Stomach smooth muscle (tissue), 2 donors: Measurements from ENCODE around the gene NDFIP1.
"Not testable (repeated sequence)": the region's sequence is repeated elsewhere in the genome, so short reads cannot be mapped to it uniquely, and the experiment has no call there.

Experiments
- H3K27ac ChIP-seq: one replicate; pipeline ENCODE4 v1.7.0; 2013; ENCODE audit warnings: mild to moderate bottlenecking, low read length, inconsistent platforms
- H3K27me3 ChIP-seq, 2 donors: one replicate each; pipeline ENCODE4 v1.7.0; 2013; ENCODE audit warnings: low read length in 2 of 2; ENCODE audit not compliant: insufficient read depth in 2 of 2, control insufficient read depth in 1 of 2
- H3K36me3 ChIP-seq, 2 donors: one replicate each; pipeline ENCODE4 v1.7.0; 2013; ENCODE audit warnings: low read length in 2 of 2; ENCODE audit not compliant: control insufficient read depth in 2 of 2, insufficient read depth in 2 of 2
- H3K4me1 ChIP-seq: one replicate; pipeline ENCODE4 v1.7.0; 2013; ENCODE audit warnings: low read length; ENCODE audit not compliant: control insufficient read depth, insufficient read depth
- H3K4me3 ChIP-seq, 2 donors: one replicate each; pipeline ENCODE4 v1.7.0; 2013; ENCODE audit warnings: low read length in 2 of 2
- H3K9ac ChIP-seq, 2 donors: one replicate each; pipeline ENCODE4 v1.7.0; 2013; ENCODE audit warnings: low read length in 2 of 2, mild to moderate bottlenecking in 1 of 2
- H3K9me3 ChIP-seq, 2 donors: one replicate each; pipeline ENCODE4 v1.7.0; 2013; ENCODE audit warnings: low read length in 2 of 2; ENCODE audit not compliant: control insufficient read depth in 2 of 2
- donor health status: healthy.
- donor health status: Pancreatic carcinoma.

The NDFIP1 gene

GRCh38 chr5:142179776-142180387 is 71.3 kb downstream of the NDFIP1 start:
- H3K36me3 ChIP-seq, result no peaks in the 10 kb centered on the region
- no peak overlapping the region for H3K4me3 ChIP-seq
- H3K27ac ChIP-seq, result no peak overlapping the region
- no peak overlapping the region for H3K9ac ChIP-seq
- H3K27me3 ChIP-seq, result no peaks in the 10 kb centered on the region
- H3K4me1 ChIP-seq, result no peaks in the 10 kb centered on the region
- no peaks in the 10 kb centered on the region for H3K9me3 ChIP-seq

- Histone ChIP-seq H3K4me3 (no peak overlapping the region), H3K4me1 (no peaks in the 10 kb centered on the region)
Measured at GRCh38 chr5:142181096-142181495, 72.5 kb downstream of the NDFIP1 start.

GRCh38 chr5:142181547-142182163 is 73.1 kb downstream of the NDFIP1 start:
- Histone ChIP-seq H3K27me3 (peaks cover 0 to 2% of the 10 kb centered on the region in 2 donors), H3K4me1 (no peaks in the 10 kb centered on the region), H3K9me3 (no peaks in the 10 kb centered on the region), H3K4me3 (no peak overlapping the region), H3K27ac (no peak overlapping the region), H3K9ac (no peak overlapping the region), H3K36me3 (no peaks in the 10 kb centered on the region)

More at GRCh38 chr5:142181096-142181495, 72.5 kb downstream of the NDFIP1 start:
- H3K36me3 ChIP-seq, result no peaks in the 10 kb centered on the region
- no peaks in the 10 kb centered on the region for H3K9me3 ChIP-seq
- H3K27ac ChIP-seq, result no peak overlapping the region
- peaks cover 0 to 2% of the 10 kb centered on the region in 2 donors for H3K27me3 ChIP-seq
- no peak overlapping the region for H3K9ac ChIP-seq

- Histone ChIP-seq H3K27me3 (peaks cover 0 to 2% of the 10 kb centered on the region in 2 donors), H3K9me3 (no peaks in the 10 kb centered on the region), H3K4me3 (no peak overlapping the region), H3K36me3 (no peaks in the 10 kb centered on the region), H3K9ac (no peak overlapping the region), H3K27ac (no peak overlapping the region), H3K4me1 (no peaks in the 10 kb centered on the region)
Measured at GRCh38 chr5:142182840-142183239, 74.3 kb downstream of the NDFIP1 start.

- Histone ChIP-seq H3K36me3 (no peaks in the 10 kb centered on the region), H3K27me3 (peaks cover 0 to 2% of the 10 kb centered on the region in 2 donors), H3K4me3 (no peak overlapping the region), H3K4me1 (no peaks in the 10 kb centered on the region), H3K9ac (no peak overlapping the region), H3K27ac (no peak overlapping the region), H3K9me3 (no peaks in the 10 kb centered on the region)
Measured at GRCh38 chr5:142183561-142183960, 75.0 kb downstream of the NDFIP1 start.

- Histone ChIP-seq H3K27me3 (peaks cover 0 to 2% of the 10 kb centered on the region in 2 donors), H3K27ac (no peak overlapping the region), H3K36me3 (no peaks in the 10 kb centered on the region)
Measured at GRCh38 chr5:142184988-142185387, 76.4 kb downstream of the NDFIP1 start.

GRCh38 chr5:142186514-142186856 is 77.9 kb downstream of the NDFIP1 start:
- Histone ChIP-seq H3K27ac (no peak overlapping the region), H3K4me1 (peaks cover under 1% of the 10 kb centered on the region), H3K9ac (no peak overlapping the region), H3K36me3 (no peaks in the 10 kb centered on the region), H3K9me3 (no peaks in the 10 kb centered on the region), H3K4me3 (no peak overlapping the region), H3K27me3 (peaks cover 0 to 2% of the 10 kb centered on the region in 2 donors)

More at GRCh38 chr5:142184988-142185387, 76.4 kb downstream of the NDFIP1 start:
- H3K4me1 ChIP-seq, result no peaks in the 10 kb centered on the region
- H3K4me3 ChIP-seq, result no peak overlapping the region
- no peaks in the 10 kb centered on the region for H3K9me3 ChIP-seq
- no peak overlapping the region for H3K9ac ChIP-seq

GRCh38 chr5:142186857-142187594 is 78.4 kb downstream of the NDFIP1 start:
- Histone ChIP-seq H3K27me3 (peaks cover 0 to 2% of the 10 kb centered on the region in 2 donors), H3K9ac (no peak overlapping the region), H3K27ac (no peak overlapping the region), H3K4me1 (peaks cover 2% of the 10 kb centered on the region), H3K4me3 (no peak overlapping the region), H3K9me3 (no peaks in the 10 kb centered on the region), H3K36me3 (no peaks in the 10 kb centered on the region)

GRCh38 chr5:142188691-142189090 is 80.1 kb downstream of the NDFIP1 start:
- H3K4me1 ChIP-seq, H3K9ac ChIP-seq: not testable (repeated sequence)

GRCh38 chr5:142189813-142190212 is 81.2 kb downstream of the NDFIP1 start:
- Histone ChIP-seq H3K9me3 (no peaks in the 10 kb centered on the region), H3K36me3 (no peaks in the 10 kb centered on the region), H3K4me1 (peaks cover 2% of the 10 kb centered on the region), H3K27me3 (peaks cover 0 to 2% of the 10 kb centered on the region in 2 donors), H3K4me3 (no peak overlapping the region), H3K27ac (no peak overlapping the region), H3K9ac (no peak overlapping the region)

More at GRCh38 chr5:142188691-142189090, 80.1 kb downstream of the NDFIP1 start:
- H3K36me3 ChIP-seq, H3K4me3 ChIP-seq, H3K27ac ChIP-seq, H3K9me3 ChIP-seq, H3K27me3 ChIP-seq: not testable (repeated sequence)
